SH-SY5Y (cell line): ENCODE results near the gene DIS3L2.

Experiments
- GATA2 ChIP-seq: IDR thresholded peaks from 2 replicates; pipeline ENCODE4 v1.6.1; 2011; ENCODE audit warnings: mild to moderate bottlenecking, low read depth, low read length
- GATA3 ChIP-seq: IDR thresholded peaks from 2 replicates; pipeline ENCODE4 v1.6.1; 2011; ENCODE audit warnings: low read depth, mild to moderate bottlenecking, low read length, moderate library complexity

DNA sequence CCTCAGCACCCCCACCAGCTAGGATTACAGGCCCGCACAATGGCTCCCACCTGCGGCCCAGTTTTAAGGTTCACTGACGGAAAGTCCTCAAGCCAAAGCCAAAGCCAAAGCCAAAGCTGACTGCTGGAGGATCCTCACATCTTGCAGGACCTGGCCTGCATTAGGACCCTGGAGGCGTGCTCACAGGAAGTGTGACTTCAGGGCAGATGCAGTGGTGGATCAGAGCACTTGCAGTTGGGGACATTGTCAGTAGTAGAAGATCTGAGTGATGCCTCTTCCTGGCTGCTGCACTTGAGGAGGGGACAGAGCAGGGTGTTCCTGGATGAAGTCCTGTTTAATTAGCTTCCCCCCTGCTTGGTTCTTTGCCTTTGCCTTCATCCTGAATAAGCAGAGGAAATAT, 348.1 kb downstream of the DIS3L2 start:
- no peak for TF ChIP-seq GATA2
- no peak for TF ChIP-seq GATA3
